MM.1S (cell line): Measurements from ENCODE around the gene DAB1.

Experiments used
- CTCF ChIP-seq: fragments of 300-600 bp; sonication (generic); IDR thresholded peaks from 2 replicates; pipeline ENCODE4 v1.5.1; 2016; ENCODE audit warnings: antibody characterized with exemption, low read length, mixed read lengths
- EZH2 ChIP-seq: fragments of 300-600 bp; sonication (generic); optimal IDR thresholded peaks from 2 replicates; pipeline ENCODE3; 2017; ENCODE audit warnings: low read depth, mild to moderate bottlenecking, antibody characterized with exemption, low read length, mixed read lengths
- EZH2phosphoT487 ChIP-seq: fragments of 300-600 bp; sonication (generic); IDR thresholded peaks from 2 replicates; pipeline ENCODE4 v1.6.1; 2018; ENCODE audit warnings: antibody characterized with exemption, low read length

GRCh38 chr1:57401671-57402070 is 22.2 kb downstream of the DAB1 start:
- TF ChIP-seq CTCF = no peak
- TF ChIP-seq EZH2 = no peak
- TF ChIP-seq EZH2phosphoT487 = no peak
